NCI-H524 treated with DMSO at 0.1 percent for 48 hours (cell line): ENCODE measurements around the gene HSFX4.
"Not testable (repeated sequence)": the region's sequence is repeated elsewhere in the genome, so short reads cannot be mapped to it uniquely, and the experiment has no call there.

Experiments used
- DNase-seq: peaks from one replicate; lab custom pipeline; 2025; lab: John Stamatoyannopoulos, UW

Gene HSFX4, protein sequence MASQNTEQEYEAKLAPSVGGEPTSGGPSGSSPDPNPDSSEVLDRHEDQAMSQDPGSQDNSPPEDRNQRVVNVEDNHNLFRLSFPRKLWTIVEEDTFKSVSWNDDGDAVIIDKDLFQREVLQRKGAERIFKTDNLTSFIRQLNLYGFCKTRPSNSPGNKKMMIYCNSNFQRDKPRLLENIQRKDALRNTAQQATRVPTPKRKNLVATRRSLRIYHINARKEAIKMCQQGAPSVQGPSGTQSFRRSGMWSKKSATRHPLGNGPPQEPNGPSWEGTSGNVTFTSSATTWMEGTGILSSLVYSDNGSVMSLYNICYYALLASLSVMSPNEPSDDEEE

DNA sequence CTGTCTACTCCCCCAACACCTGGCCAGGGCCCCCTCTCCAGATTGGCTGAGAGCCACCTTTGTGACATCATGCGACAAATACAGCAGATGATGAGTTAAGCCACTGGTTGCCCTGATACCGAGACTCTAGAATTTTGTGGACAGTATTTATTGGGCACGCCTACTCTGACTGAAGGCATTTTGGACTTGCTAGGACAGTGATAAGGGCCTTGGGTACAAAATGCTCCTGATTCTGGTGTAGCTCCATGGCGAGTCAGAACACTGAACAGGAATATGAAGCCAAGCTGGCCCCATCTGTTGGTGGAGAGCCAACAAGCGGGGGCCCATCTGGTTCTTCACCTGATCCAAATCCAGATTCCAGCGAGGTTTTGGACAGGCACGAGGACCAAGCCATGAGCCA lies at the start of gene HSFX4:
HSFX4 (plus strand) TSS at position 174 of the 400 bp plus-strand sequence; CDS start at position 246, 72 bp downstream.
- not testable (repeated sequence) for DNase-seq

DNA sequence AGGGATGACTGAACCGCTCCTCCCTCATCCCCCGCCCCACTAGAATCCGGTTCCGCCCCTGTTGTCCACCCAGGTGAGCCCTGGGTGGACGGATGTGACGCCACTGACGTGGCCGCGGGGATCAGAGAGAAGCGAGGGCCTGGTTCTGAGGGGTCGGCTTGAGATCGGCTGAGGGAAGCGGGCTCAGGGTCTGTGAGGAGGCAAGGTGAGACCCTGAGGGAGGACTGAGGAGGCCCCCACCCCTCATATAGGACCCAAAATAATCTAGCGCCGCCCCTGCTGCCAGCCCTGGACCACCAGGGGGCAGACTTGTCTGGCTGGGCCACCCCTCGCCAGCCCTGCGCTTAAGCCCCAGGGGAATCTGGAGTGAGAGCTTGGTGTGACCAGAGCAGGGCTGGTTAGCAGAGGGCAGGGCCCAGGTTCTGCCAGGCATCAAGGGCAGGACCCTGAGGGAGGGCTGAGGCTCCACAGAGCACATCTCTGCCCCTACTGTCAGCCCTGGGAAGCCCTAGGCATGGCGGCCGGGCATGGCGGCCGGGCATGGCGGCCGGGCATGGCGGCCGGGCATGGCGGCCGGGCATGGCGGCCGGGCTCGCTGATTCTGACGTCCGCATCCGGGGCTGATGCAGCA lies 48.2 kb upstream of the HSFX4 start, which contains the start of gene MAGEA8:
MAGEA8 (plus strand) TSS at position 103 of the 631 bp plus-strand sequence. CDS start 3,090 bp downstream, outside the sequence.
- no peak for DNase-seq

DNA sequence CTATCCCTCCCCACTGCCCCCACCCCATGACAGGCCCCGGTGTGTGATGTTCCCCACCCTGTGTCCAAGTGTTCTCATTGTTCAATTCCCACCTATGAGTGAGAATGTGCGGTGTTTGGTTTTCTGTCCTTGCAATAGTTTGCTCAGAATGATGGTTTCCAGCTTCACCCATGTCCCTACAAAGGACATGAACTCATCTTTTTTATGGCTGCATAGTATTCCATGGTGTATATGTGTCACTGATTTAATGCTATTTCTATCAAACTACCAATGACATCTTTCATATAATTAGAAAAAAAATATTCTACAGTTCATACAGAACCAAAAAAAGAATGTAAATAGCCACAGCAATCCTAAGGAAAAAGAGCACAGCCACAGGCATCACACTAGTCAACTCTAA lies 38.5 kb upstream of the HSFX4 start:
- DNase-seq, result not testable (repeated sequence)

DNA sequence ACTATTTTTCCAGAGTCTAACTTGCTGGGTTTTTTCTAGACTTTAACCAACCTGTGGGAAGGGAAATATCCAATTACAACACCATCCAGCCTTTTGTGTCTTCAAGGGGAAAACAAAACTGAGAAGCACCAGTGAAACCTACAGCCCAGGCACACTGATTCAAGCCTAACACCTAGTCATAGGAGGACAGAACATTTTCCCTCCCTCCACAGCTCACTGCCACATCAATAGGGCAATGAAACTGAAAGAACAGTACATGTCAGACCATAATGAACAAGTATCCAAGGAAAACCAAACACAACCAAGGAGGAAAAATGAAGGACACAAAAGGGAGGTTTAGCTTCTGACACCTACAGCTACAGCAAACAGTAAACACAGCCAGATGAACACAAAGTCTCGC lies 30.8 kb upstream of the HSFX4 start:
- DNase-seq, result no peak

- DNase-seq, result no peak
Observed at GRCh38 chrX:149903889-149904748, 25.3 kb upstream of the HSFX4 start.

- DNase-seq, result no peak
Observed at GRCh38 chrX:149908308-149908707, 21.1 kb upstream of the HSFX4 start.

DNA sequence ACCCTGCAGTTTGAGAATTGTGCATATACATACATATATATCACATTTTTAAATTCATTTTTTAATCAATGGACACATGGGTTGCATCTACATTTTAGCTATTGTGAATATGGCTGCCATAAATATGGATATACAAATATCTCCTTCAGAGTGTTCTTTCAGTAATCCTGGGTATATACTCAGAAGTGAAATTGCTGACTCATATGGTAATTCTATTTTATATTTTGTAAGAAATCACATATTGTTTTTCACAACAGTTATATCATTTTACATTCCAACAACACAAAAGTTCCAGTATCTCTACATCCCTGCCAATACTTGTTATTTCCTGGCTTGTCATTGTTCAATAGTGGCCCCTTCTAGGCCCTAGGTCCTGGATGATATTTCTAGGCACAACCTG lies 20.6 kb upstream of the HSFX4 start:
- no peak for DNase-seq

GRCh38 chrX:149909324-149910177 lies 19.8 kb upstream of the HSFX4 start:
- DNase-seq, result no peak

- DNase-seq, result no peak
Observed at GRCh38 chrX:149910178-149910695, 19.1 kb upstream of the HSFX4 start.

- no peak for DNase-seq
Observed at GRCh38 chrX:149916745-149917392, 12.5 kb upstream of the HSFX4 start.

DNA sequence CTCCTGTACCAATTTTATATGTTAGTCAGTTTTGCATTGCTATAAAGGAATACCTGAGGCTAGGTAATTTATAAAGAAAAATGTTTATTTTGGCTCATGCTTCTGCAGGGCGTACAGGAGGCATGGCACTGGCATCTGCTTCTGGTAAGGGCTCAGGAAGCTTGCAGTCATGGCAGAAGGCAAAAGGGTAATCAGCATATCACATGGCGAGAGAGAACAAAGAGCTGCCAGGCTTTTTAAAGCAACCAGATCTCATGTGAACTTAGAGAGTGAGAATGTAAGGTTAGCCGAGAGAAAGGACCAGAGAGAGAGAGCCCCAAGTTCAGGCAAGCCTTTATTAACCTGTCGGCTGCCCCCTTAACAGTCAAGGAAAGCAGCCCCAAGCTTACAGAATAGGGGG lies 5.5 kb upstream of the HSFX4 start:
- DNase-seq, result not testable (repeated sequence)

DNA sequence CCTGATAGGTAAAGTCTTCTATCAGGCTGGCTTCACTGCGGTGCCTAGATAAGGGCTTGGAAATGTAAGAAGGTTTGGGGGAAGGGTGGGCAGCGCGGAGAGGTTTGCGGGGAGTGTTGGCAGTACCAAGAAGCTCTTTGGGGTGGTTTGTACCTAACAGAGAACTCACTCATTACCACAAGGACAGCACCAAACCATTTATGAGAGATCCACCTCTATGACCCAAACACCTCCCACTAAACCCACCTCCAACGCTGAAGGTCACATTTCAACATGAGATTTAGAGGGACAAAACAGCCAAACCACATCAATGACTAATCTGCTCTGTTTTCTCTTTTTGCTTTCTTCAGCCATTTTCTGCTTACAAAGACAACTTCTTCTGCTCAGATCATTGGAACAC lies 4.9 kb upstream of the HSFX4 start:
- DNase-seq, result not testable (repeated sequence)

DNA sequence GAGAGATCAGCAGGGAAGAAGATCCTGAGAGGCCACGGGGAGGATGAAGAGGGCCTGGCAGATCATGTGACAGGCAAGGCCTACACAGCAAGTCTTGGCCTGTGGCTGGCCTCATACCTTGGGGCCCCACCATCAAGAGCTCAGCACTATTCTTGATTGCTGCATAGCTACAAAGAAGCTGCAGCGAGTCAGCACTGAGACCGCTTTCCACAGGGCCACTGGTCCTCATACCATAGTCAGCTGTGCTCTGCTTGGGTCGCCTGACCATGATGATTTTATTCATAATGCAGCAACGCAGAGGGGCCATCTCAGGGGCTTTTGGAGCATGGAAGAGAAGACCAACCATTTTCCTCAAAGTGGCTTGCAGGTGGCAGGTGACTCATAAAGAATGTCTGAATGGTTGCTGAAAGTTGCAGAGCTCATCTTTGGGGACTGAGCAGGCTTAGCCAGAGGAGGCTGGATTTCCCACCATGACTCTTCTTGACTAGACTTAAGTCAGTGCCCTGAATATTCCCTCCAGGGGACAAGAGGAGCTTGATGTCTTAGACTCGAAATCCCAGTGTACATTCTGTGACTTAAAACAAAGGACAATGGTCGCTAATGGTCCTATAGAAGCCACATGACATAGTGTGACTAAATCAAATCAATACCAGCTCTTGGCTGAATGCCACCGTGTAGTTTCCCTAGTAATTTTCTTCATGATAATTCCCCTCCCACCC lies 2.0 kb upstream of the HSFX4 start:
- not testable (repeated sequence) for DNase-seq

DNA sequence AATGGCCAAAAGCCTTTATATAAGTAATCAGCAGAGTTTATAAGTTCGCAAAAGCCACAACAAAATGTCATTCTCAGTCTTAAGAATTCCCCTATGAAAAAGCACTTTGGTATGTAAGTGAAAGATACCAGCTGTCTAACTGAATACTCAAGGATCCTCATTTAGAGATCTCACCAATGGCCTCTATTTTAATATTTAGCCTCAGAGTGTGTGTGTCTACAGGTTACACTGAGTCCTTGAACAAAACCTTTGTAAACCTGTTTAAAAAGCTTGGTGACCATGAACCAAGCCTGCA lies 1.5 kb upstream of the HSFX4 start:
- DNase-seq, result not testable (repeated sequence)

- DNase-seq, result not testable (repeated sequence)
Observed at GRCh38 chrX:149928635-149929034, 738 bp upstream of the HSFX4 start.

GRCh38 chrX:149931355-149931754 lies 2.0 kb downstream of the HSFX4 start:
- DNase-seq, result not testable (repeated sequence)

DNA sequence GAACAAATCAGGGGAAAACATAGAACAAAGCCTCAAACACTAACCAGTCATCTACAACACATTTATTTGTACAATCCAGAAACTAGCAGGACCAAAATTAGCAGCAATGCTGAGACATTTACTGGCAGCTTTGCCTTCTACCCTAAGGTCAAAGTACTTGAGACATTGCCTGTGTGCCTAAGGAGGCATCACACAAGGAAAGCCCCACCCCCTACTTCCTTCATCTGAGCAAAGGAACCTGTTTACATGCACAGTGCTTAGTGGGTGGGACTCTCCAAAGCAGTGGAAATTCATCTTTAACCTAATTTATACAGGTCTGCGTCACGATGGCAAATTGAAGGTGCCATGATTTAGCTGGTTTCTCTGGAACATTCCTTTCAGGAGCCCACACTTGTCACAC lies 2.8 kb downstream of the HSFX4 start:
- not testable (repeated sequence) for DNase-seq

GRCh38 chrX:149932970-149933369 lies 3.6 kb downstream of the HSFX4 start:
- DNase-seq, result not testable (repeated sequence)

- not testable (repeated sequence) for DNase-seq
Observed at GRCh38 chrX:149933547-149933946, 4.2 kb downstream of the HSFX4 start.

DNA sequence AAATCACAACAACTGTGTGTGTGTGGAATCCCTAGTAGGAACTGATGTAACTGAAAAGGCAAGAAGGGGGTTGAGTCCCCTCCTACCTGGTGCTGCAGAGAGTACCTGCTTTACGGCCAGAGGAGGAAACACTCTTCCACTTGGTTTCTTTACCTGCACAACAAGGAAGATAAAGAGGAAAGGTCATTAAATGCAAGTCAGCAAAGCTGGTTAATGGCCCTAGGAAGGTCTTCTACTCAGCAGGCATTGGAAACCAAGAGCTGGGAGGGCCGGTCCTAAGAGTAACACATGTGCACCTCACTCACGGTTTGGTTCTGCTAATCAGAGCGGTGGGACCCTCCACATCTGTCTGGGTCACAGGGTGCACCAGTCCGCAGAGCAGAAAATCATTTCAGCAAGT lies 8.0 kb downstream of the HSFX4 start:
- DNase-seq, result not testable (repeated sequence)
